GM23248 (cell line): ENCODE measurements around the gene P2RX2. TPM values are rescaled to one million over a fixed set of nuclear protein-coding genes. Genes with fewer than 3 reads are reported as not detected.

Source experiments
- DNase-seq: peaks from one replicate; pipeline ENCODE4 v3.0.0-alpha.2; 2015
- H2AFZ ChIP-seq: fragments of 200-600 bp; sonication (generic); 2 replicates; pipeline ENCODE4 v1.6.1; 2016; ENCODE audit warnings: antibody characterized with exemption
- H3F3A ChIP-seq: fragments of 200-600 bp; sonication (generic); 2 replicates; pipeline ENCODE4 v1.6.1; 2016; ENCODE audit warnings: mild to moderate bottlenecking, antibody characterized with exemption, mixed run types; ENCODE audit not compliant: insufficient read depth
- H3K27ac ChIP-seq: fragments of 200-600 bp; sonication (generic); 2 replicates; pipeline ENCODE4 v1.5.1; 2016; ENCODE audit warnings: mild to moderate bottlenecking
- H3K27me3 ChIP-seq: fragments of 200-600 bp; sonication (generic); replicated peaks from 2 replicates; pipeline ENCODE4 v1.6.1; 2016; ENCODE audit warnings: mild to moderate bottlenecking; ENCODE audit not compliant: insufficient read depth
- H3K36me3 ChIP-seq: fragments of 200-600 bp; sonication (generic); 2 replicates; pipeline ENCODE4 v1.6.1; 2016; ENCODE audit warnings: low read depth, mild to moderate bottlenecking
- H3K4me1 ChIP-seq: fragments of 200-600 bp; sonication (generic); 2 replicates; pipeline ENCODE4 v1.6.1; 2016; ENCODE audit warnings: mild to moderate bottlenecking; ENCODE audit not compliant: insufficient read depth
- H3K4me2 ChIP-seq: fragments of 200-600 bp; sonication (generic); one replicate; pipeline ENCODE4 v1.6.1; 2016; ENCODE audit warnings: mild to moderate bottlenecking; ENCODE audit not compliant: unreplicated experiment
- H3K4me3 ChIP-seq: fragments of 200-600 bp; sonication (generic); 2 replicates; pipeline ENCODE4 v1.5.1; 2016; ENCODE audit warnings: mild to moderate bottlenecking
- H3K79me2 ChIP-seq: fragments of 200-600 bp; sonication (generic); 2 replicates; pipeline ENCODE4 v1.6.1; 2016; ENCODE audit warnings: mild to moderate bottlenecking; ENCODE audit not compliant: insufficient read depth
- H3K9ac ChIP-seq: fragments of 200-600 bp; sonication (generic); 2 replicates; pipeline ENCODE4 v1.6.1; 2016; ENCODE audit warnings: mild to moderate bottlenecking
- H3K9me2 ChIP-seq: fragments of 200-600 bp; sonication (generic); 2 replicates; pipeline ENCODE4 v1.6.1; 2016; ENCODE audit warnings: mixed run types, mild to moderate bottlenecking, moderate library complexity; ENCODE audit not compliant: insufficient read depth
- H3K9me3 ChIP-seq: fragments of 200-600 bp; sonication (generic); one replicate; pipeline ENCODE4 v1.6.1; 2017; ENCODE audit warnings: low read depth
- H4K20me1 ChIP-seq: fragments of 200-600 bp; sonication (generic); 2 replicates; pipeline ENCODE4 v1.6.0; 2016; ENCODE audit not compliant: insufficient read depth
- EZH2 ChIP-seq: fragments of 200-600 bp; sonication (generic); IDR thresholded peaks from 2 replicates; pipeline ENCODE4 v1.6.1; 2018; ENCODE audit warnings: antibody characterized with exemption, mild to moderate bottlenecking; ENCODE audit not compliant: insufficient read depth, poor library complexity, severe bottlenecking
- EZH2phosphoT487 ChIP-seq: fragments of 200-600 bp; sonication (generic); IDR thresholded peaks from 2 replicates; pipeline ENCODE4 v1.6.1; 2018; ENCODE audit warnings: antibody characterized with exemption, moderate library complexity, mild to moderate bottlenecking, low read depth; ENCODE audit not compliant: insufficient read depth
- WGBS, 2 experiments: methylation state at CpG; one replicate each; pipeline ENCODE4 v1.1.6; 2015 to 2017; ENCODE audit warnings: low lambda C conversion rate in 2 of 2, low coverage in 1 of 2; ENCODE audit errors: missing lambda C conversion rate in 2 of 2; 5-methylcytosine and 5-hydroxymethylcytosine counted together
- in situ Hi-C: fragments of 300-500 bp; cut with MboI; formaldehyde crosslinking; loops from 2 replicates; pipeline ENCODE4 v1.15.0; 2020
- polyA plus RNA-seq: library from polyadenylated mRNA; unstranded; fragments of >200 nt; fragmentation: Nextera tagmentation; extraction: Ambion mirVana; gene quantifications from 2 replicates; pipeline ENCODE4 v1.2.1, GENCODE V29; 2016
- total RNA-seq: library from RNA; depleted of rRNA; stranded (reverse); fragments of >200 nt; shearing (Covaris generic); gene quantifications from 2 replicates; pipeline ENCODE4 v1.2.3, GENCODE V29; 2014; rRNA removed

P2RX2 gene
- total RNA-seq (not detected in 2 replicates), polyA plus RNA-seq (not detected in 2 replicates)

DNA sequence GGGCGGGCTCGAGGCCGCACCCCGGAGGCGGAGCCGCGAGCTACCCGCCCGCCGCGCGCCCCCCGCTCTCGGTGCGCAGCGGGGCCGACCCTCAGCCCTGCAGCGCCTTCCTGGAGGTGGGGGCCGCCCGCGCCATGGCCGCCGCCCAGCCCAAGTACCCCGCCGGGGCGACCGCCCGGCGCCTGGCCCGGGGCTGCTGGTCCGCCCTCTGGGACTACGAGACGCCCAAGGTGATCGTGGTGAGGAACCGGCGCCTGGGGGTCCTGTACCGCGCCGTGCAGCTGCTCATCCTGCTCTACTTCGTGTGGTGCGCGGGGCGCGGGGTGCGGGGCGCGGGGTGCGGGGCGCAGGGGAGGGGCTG is at the start of gene P2RX2:
Gene P2RX2, plus strand, starts transcription at position 94 of the 361 bp plus-strand sequence. Its CDS starts 41 bp downstream, at position 135.
- in situ Hi-C loops = loop anchor here (10.0 to 25.0 kb wide), 2 partner anchors 204 to 456 kb away; no protein-coding TSS in a partner anchor
- no peak for DNase-seq
- Histone ChIP-seq H2AFZ (no peak within 1 kb of the TSS), H3K27ac (no peak within 1 kb of the TSS), H3F3A (peaks cover 18% of the 10 kb centered on the region), H4K20me1 (no peaks in the 10 kb centered on the region), H3K4me3 (no peak within 1 kb of the TSS), H3K36me3 (no peaks in the 10 kb centered on the region), H3K9ac (no peak within 1 kb of the TSS), H3K9me2 (no peaks in the 10 kb centered on the region), H3K79me2 (no peaks in the 10 kb centered on the region), H3K27me3 (peaks cover 35% of the 10 kb centered on the region), H3K4me1 (peaks cover 9% of the 10 kb centered on the region; the same call in 1 of the 2 replicates), H3K9me3 (no peaks in the 10 kb centered on the region), H3K4me2 (no peak within 1 kb of the TSS)
- no peak for TF ChIP-seq EZH2
- TF ChIP-seq EZH2phosphoT487 = no peak
- 3 to 5% methylated on average over 12 to 22 of the region's 49 CpGs for WGBS, 2 experiments

DNA sequence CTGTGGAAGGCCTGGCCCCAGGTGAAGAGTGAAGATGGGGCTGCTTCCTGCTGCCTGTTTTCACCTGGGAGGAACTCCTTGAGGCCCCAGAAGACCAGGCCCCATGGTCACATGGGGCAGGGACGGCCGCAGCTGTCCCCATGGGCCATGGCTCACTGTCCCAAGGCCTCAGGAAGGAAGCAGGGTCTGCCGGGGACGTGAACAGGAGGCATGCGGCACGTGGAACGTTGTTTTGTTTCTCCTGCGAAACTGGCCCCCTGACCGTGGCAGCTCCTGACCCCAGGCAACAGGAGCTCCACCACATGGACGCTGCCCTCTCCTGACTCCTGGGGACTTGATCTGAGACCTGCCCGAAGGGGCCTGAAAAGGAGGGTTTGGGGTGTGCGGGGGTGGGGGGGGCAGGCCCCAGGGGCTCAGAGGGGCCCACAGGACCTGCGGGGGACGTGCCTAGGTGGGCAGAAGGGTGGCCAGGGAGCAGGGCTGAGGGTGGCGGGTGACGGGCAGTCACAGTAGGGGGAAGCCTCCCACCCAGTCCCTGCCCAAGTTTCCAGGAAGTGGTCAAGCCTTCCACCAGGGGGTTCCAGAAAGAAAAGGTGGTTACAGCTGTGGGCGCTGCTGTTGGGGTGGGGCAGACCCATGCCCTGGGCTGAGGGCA is 49.6 kb upstream of the P2RX2 start:
- Histone ChIP-seq H3K9me3 (no peaks in the 10 kb centered on the region), H3K27me3 (no peaks in the 10 kb centered on the region), H3K4me3 (no peak overlapping the region), H3K27ac (no peak overlapping the region), H3K36me3 (no peaks in the 10 kb centered on the region), H3K79me2 (no peaks in the 10 kb centered on the region), H3K9me2 (no peaks in the 10 kb centered on the region), H3K4me2 (no peak overlapping the region), H3F3A (no peaks in the 10 kb centered on the region), H3K9ac (no peak overlapping the region), H3K4me1 (no peaks in the 10 kb centered on the region), H2AFZ (no peak overlapping the region), H4K20me1 (no peaks in the 10 kb centered on the region)
- TF ChIP-seq EZH2phosphoT487 (no peak), EZH2 (no peak)
- in situ Hi-C loops = no loop called here
- WGBS, 2 experiments = 94 to 95% methylated on average over 12 to 17 of the region's 17 CpGs
- no peak for DNase-seq

DNA sequence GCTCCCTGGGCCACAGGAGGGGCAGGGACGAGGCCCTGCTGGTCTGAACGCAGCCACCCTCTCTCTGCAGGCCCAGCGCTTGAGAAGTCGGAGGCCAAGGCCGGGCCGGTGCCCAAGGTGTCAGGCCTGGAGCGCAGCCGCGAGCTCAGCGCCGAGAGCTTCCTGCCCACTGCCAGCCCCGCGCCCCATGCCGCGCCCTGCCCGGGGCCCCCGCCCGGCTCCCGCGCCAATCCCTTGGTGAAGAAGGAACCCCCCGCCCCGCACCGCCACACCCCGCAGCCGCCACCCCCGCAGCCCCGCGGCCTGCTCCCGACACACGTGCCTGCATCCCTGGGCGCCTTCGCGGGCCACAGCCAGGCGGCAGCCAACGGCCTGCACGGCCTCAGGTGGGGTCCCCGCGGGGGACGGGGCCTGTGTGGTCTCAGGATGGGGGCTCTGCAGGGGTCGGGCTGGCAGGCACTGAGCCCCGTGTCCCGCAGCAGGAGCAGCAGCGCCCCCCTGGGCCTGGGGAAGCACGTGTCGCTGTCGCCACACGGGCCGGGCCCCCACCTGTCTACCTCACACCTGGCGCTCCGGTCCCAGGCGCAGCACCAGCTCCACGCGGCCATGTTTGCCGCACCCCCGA is 48.6 kb upstream of the P2RX2 start:
- no peak overlapping the region for H3K27ac ChIP-seq
- WGBS, 2 experiments = 97 to 98% methylated on average over 13 to 53 of the region's 55 CpGs
- no peaks in the 10 kb centered on the region for H3K27me3 ChIP-seq
- TF ChIP-seq EZH2phosphoT487 (no peak), EZH2 (no peak)
- no peaks in the 10 kb centered on the region for H3K9me3 ChIP-seq
- H3K9ac ChIP-seq = no peak overlapping the region
- no peaks in the 10 kb centered on the region for H3K9me2 ChIP-seq
- H3K4me1 ChIP-seq = no peaks in the 10 kb centered on the region
- in situ Hi-C loops = no loop called here
- H2AFZ ChIP-seq = no peak overlapping the region
- no peaks in the 10 kb centered on the region for H3K79me2 ChIP-seq
- H3K4me2 ChIP-seq = no peak overlapping the region
- H3K36me3 ChIP-seq = no peaks in the 10 kb centered on the region
- H3F3A ChIP-seq = no peaks in the 10 kb centered on the region
- H3K4me3 ChIP-seq = no peak overlapping the region
- no peaks in the 10 kb centered on the region for H4K20me1 ChIP-seq
- no peak for DNase-seq

DNA sequence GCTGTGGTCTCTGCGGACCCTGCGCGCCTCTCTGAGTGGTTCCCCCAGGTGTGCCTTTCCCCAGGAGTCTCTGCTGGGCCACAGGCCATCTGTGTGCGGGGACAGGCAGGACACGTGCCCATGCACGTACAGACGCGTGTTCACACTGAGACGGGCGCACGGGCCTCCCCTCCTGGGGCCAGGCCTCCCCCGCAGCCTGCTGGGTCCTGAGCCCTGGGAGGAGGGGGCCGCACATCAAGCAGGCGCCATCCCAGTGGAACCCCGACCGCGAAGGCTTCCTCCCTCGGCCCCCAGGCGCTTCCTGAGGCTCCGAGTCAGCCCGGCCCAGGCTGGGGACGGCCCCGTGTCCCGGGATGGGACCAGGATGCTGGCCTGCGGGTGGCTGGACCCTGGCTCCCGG is 47.9 kb upstream of the P2RX2 start:
- Histone ChIP-seq H3K4me3 (no peak overlapping the region), H2AFZ (no peak overlapping the region), H3K9ac (no peak overlapping the region), H4K20me1 (no peaks in the 10 kb centered on the region), H3K27me3 (no peaks in the 10 kb centered on the region), H3K36me3 (no peaks in the 10 kb centered on the region), H3K9me3 (no peaks in the 10 kb centered on the region), H3K79me2 (no peaks in the 10 kb centered on the region), H3K4me2 (no peak overlapping the region), H3K27ac (no peak overlapping the region), H3K9me2 (no peaks in the 10 kb centered on the region), H3K4me1 (no peaks in the 10 kb centered on the region), H3F3A (no peaks in the 10 kb centered on the region)
- no peak for DNase-seq
- TF ChIP-seq EZH2 (no peak), EZH2phosphoT487 (no peak)
- in situ Hi-C loops = no loop called here
- 97 to 98% methylated on average over 25 to 26 of the region's 26 CpGs for WGBS, 2 experiments
